Activated B cell treated with CpG ODN at 0.5 μM for 24 hours (primary cell): ENCODE measurements around the gene SLC6A11. TPM values are rescaled to one million over a fixed set of nuclear protein-coding genes. Genes with fewer than 3 reads are reported as not detected.

Source experiments
- ATAC-seq: fragments of 200-7000 bp; cut with Tn5 transposase; one replicate; pipeline ENCODE4 v1.10.0; 2021; ENCODE audit warnings: low read depth, mild to moderate bottlenecking, moderate library complexity
- CTCF ChIA-PET: fragments of 350-600 bp; sonication (Branson Sonifier 250); formaldehyde crosslinking; loops from one replicate; lab custom pipeline; 2021; ENCODE audit warnings: antibody characterized with exemption; lab: Charles Lee
- POLR2A ChIA-PET: fragments of 350-600 bp; sonication (Branson Sonifier 250); formaldehyde crosslinking; loops from one replicate; lab custom pipeline; 2021; ENCODE audit warnings: antibody characterized with exemption; lab: Charles Lee
- DNase-seq: peaks from one replicate; pipeline ENCODE4 v3.0.0; 2022
- H3K27ac Mint-ChIP-seq: one replicate; pipeline ENCODE4 v1.8.0; 2020; ENCODE audit warnings: mixed read lengths
- H3K27me3 Mint-ChIP-seq: one replicate; pipeline ENCODE4 v1.8.0; 2021; ENCODE audit warnings: mixed read lengths
- H3K36me3 Mint-ChIP-seq: one replicate; pipeline ENCODE4 v1.8.0; 2021; ENCODE audit warnings: low read depth, mixed read lengths
- H3K4me1 Mint-ChIP-seq: one replicate; pipeline ENCODE4 v1.8.0; 2021; ENCODE audit warnings: mixed read lengths
- H3K4me3 Mint-ChIP-seq: one replicate; pipeline ENCODE4 v1.8.0; 2020; ENCODE audit warnings: mild to moderate bottlenecking, mixed read lengths
- H3K9me3 Mint-ChIP-seq: one replicate; pipeline ENCODE4 v1.8.0; 2020; ENCODE audit warnings: mixed read lengths
- CTCF ChIP-seq: fragments of 200-600 bp; IDR thresholded peaks from one replicate; pipeline ENCODE4 v1.8.0; 2022; ENCODE audit warnings: antibody characterized with exemption, mild to moderate bottlenecking
- intact Hi-C: fragments of 100-400 bp; cut with micrococcal nuclease; formaldehyde crosslinking; loops from one replicate; pipeline ENCODE4 v1.15.1; 2024
- total RNA-seq: library from RNA; stranded (reverse); gene quantifications from 2 replicates; pipeline ENCODE4 v1.2.3, GENCODE V29; 2022

Gene SLC6A11
- total RNA-seq, 1 donor from 2014 or later, result not detected

- no peak for DNase-seq
- peaks cover 26% of the 10 kb centered on the region for H3K27me3 Mint-ChIP-seq
- CTCF ChIA-PET, result no interaction called here
Measured at GRCh38 chr3:10918011-10918410, 102.0 kb downstream of the SLC6A11 start.

GRCh38 chr3:10919636-10920035 is 103.6 kb downstream of the SLC6A11 start:
- Mint-ChIP-seq H3K27me3 (peaks cover 24% of the 10 kb centered on the region), H3K9me3 (peaks cover 15% of the 10 kb centered on the region), H3K4me1 (no peaks in the 10 kb centered on the region), H3K27ac (no peak overlapping the region), H3K36me3 (no peaks in the 10 kb centered on the region), H3K4me3 (no peak overlapping the region)
- DNase-seq (no peak), ATAC-seq (no peak)
- ChIA-PET CTCF (no interaction called here), POLR2A (no interaction called here)
- intact Hi-C loops, result no loop called here
- TF ChIP-seq CTCF, result no peak

More at GRCh38 chr3:10918011-10918410, 102.0 kb downstream of the SLC6A11 start:
- POLR2A ChIA-PET, result no interaction called here
- H3K36me3 Mint-ChIP-seq, result no peaks in the 10 kb centered on the region
- ATAC-seq, result no peak
- H3K9me3 Mint-ChIP-seq, result peaks cover 12% of the 10 kb centered on the region
- no peak overlapping the region for H3K4me3 Mint-ChIP-seq
- intact Hi-C loops, result no loop called here
- TF ChIP-seq CTCF, result no peak
- H3K27ac Mint-ChIP-seq, result no peak overlapping the region
- no peaks in the 10 kb centered on the region for H3K4me1 Mint-ChIP-seq

GRCh38 chr3:10925436-10926255 is 109.6 kb downstream of the SLC6A11 start:
- CTCF ChIA-PET, result no interaction called here
- no peak for DNase-seq
- TF ChIP-seq CTCF, result no peak
- POLR2A ChIA-PET, result no interaction called here
- peaks cover 18% of the 10 kb centered on the region for H3K9me3 Mint-ChIP-seq
- no peak overlapping the region for H3K4me3 Mint-ChIP-seq
- ATAC-seq, result no peak
- H3K4me1 Mint-ChIP-seq, result no peaks in the 10 kb centered on the region
- intact Hi-C loops, result no loop called here
- peaks cover 8% of the 10 kb centered on the region for H3K27me3 Mint-ChIP-seq
- no peaks in the 10 kb centered on the region for H3K36me3 Mint-ChIP-seq
- H3K27ac Mint-ChIP-seq, result no peak overlapping the region

DNA sequence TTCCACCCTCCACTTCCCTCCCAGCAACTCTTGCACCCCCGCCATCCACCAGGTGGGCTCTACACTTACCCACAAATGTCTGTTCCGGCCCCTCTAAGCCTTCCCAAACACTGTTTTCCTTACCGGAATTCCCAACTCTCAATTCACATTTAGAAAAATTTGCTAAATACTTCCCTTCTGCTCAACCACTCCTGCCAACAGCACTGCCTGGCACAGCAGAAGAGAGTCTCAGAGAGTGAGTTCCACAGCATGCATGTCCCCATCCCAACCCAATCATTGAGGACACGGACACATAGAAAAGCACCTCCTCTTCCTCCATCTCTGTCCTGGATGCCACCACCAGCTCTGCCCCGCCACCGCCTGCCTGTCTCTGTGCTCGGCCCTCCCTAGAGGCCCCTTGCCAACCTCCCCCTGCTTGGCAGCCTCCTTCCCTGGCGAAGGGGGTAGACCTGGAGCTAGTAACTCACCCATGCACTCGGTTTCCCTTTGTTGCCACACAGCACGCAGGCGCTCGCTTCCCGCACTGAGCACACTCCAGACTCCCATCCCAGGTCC is 110.3 kb downstream of the SLC6A11 start:
- H3K9me3 Mint-ChIP-seq, result peaks cover 15% of the 10 kb centered on the region
- no peak for TF ChIP-seq CTCF
- no peaks in the 10 kb centered on the region for H3K4me1 Mint-ChIP-seq
- ChIA-PET CTCF (no interaction called here), POLR2A (no interaction called here)
- no peak overlapping the region for H3K4me3 Mint-ChIP-seq
- DNase-seq (no peak), ATAC-seq (no peak)
- H3K27me3 Mint-ChIP-seq, result peaks cover 4% of the 10 kb centered on the region
- no peaks in the 10 kb centered on the region for H3K36me3 Mint-ChIP-seq
- no peak overlapping the region for H3K27ac Mint-ChIP-seq
- intact Hi-C loops, result no loop called here

- H3K27me3 Mint-ChIP-seq, result peaks cover 4% of the 10 kb centered on the region
- no peak overlapping the region for H3K4me3 Mint-ChIP-seq
- ChIA-PET POLR2A (no interaction called here), CTCF (no interaction called here)
- no peaks in the 10 kb centered on the region for H3K4me1 Mint-ChIP-seq
- no peak overlapping the region for H3K27ac Mint-ChIP-seq
- H3K36me3 Mint-ChIP-seq, result no peaks in the 10 kb centered on the region
- DNase-seq, result no peak
- intact Hi-C loops, result no loop called here
- H3K9me3 Mint-ChIP-seq, result peaks cover 10% of the 10 kb centered on the region
- TF ChIP-seq CTCF, result no peak
- ATAC-seq, result no peak
Measured at GRCh38 chr3:10926811-10927521, 110.9 kb downstream of the SLC6A11 start.
